Liver (tissue), 9 donors: ENCODE results near the gene HGFAC. TPM values are rescaled to one million over a fixed set of nuclear protein-coding genes. Genes with fewer than 3 reads are reported as not detected.

ENCODE experiments used
- DNase-seq: peaks from one replicate; pipeline ENCODE4 v3.0.0-alpha.2; 2017; ENCODE audit warnings: low spot score
- H3K27ac ChIP-seq, 2 donors: one replicate each; pipeline ENCODE4 v1.7.0; 2013; ENCODE audit warnings: inconsistent platforms in 2 of 2, low read length in 2 of 2, control low read depth in 1 of 2, low read depth in 1 of 2, mild to moderate bottlenecking in 1 of 2
- H3K27me3 ChIP-seq, 4 donors: one replicate each; pipeline versions ENCODE4 v1.6.1 to v1.7.0; 2013; ENCODE audit warnings: low read length in 3 of 4, inconsistent platforms in 1 of 4, mild to moderate bottlenecking in 1 of 4, moderate library complexity in 1 of 4; ENCODE audit not compliant: control insufficient read depth in 4 of 4, insufficient read depth in 4 of 4
- H3K36me3 ChIP-seq, 4 donors: one replicate each; pipeline versions ENCODE4 v1.6.1 to v1.7.0; 2013; ENCODE audit warnings: low read length in 3 of 4, mild to moderate bottlenecking in 3 of 4, low read depth in 1 of 4, moderate library complexity in 1 of 4; ENCODE audit not compliant: control insufficient read depth in 4 of 4, insufficient read depth in 3 of 4
- H3K4me1 ChIP-seq, 4 donors: one replicate each; pipeline versions ENCODE4 v1.6.1 to v1.7.0; 2013; ENCODE audit warnings: low read length in 3 of 4, mild to moderate bottlenecking in 3 of 4, moderate library complexity in 1 of 4; ENCODE audit not compliant: control insufficient read depth in 4 of 4, insufficient read depth in 4 of 4
- H3K4me3 ChIP-seq, 3 donors: one replicate each; pipeline versions ENCODE4 v1.6.1 to v1.7.0; 2013; ENCODE audit warnings: low read length in 3 of 3, control low read depth in 1 of 3, low read depth in 1 of 3, mild to moderate bottlenecking in 1 of 3
- H3K9ac ChIP-seq, 2 donors: one replicate each; pipeline ENCODE4 v1.7.0; 2013; ENCODE audit warnings: low read length in 2 of 2, mild to moderate bottlenecking in 2 of 2, moderate library complexity in 2 of 2, control low read depth in 1 of 2, low read depth in 1 of 2
- H3K9me3 ChIP-seq, 4 donors: one replicate each; pipeline versions ENCODE4 v1.6.1 to v1.7.0; 2013; ENCODE audit warnings: low read length in 3 of 4; ENCODE audit not compliant: control insufficient read depth in 4 of 4
- EGR1 ChIP-seq, 2 donors: IDR thresholded peaks; 2 replicates each; pipeline ENCODE4 v1.6.1; 2016 to 2018; ENCODE audit warnings: antibody characterized with exemption in 2 of 2, low read depth in 2 of 2
- FOXA1 ChIP-seq: IDR thresholded peaks from 2 replicates; pipeline ENCODE4 v1.6.1; 2016; ENCODE audit warnings: antibody characterized with exemption
- FOXA2 ChIP-seq: IDR thresholded peaks from 2 replicates; pipeline ENCODE4 v1.6.1; 2016; ENCODE audit warnings: antibody characterized with exemption
- GABPA ChIP-seq, 2 donors: IDR thresholded peaks in 1 of 2; conservative IDR thresholded peaks in 1 of 2; 2 replicates each; pipeline ENCODE4 v1.6.1; 2016; ENCODE audit warnings: antibody characterized with exemption in 2 of 2, mild to moderate bottlenecking in 1 of 2, moderate library complexity in 1 of 2
- HNF4A ChIP-seq, 2 donors: conservative IDR thresholded peaks; 2 replicates each; pipeline ENCODE4 v1.6.1; 2016; ENCODE audit warnings: antibody characterized with exemption in 2 of 2, mild to moderate bottlenecking in 2 of 2
- HNF4G ChIP-seq: IDR thresholded peaks from 2 replicates; pipeline ENCODE4 v1.6.1; 2016; ENCODE audit warnings: antibody characterized with exemption
- JUND ChIP-seq, 2 donors: IDR thresholded peaks; 2 replicates each; pipeline ENCODE4 v1.6.1; 2016; ENCODE audit warnings: antibody characterized with exemption in 2 of 2
- NR2F2 ChIP-seq: IDR thresholded peaks from 2 replicates; pipeline ENCODE4 v1.6.1; 2016; ENCODE audit warnings: antibody characterized with exemption
- RAD21 ChIP-seq, 2 donors: IDR thresholded peaks; 2 replicates each; pipeline ENCODE4 v1.6.1; 2016; ENCODE audit warnings: antibody characterized with exemption in 2 of 2, mild to moderate bottlenecking in 2 of 2
- RXRA ChIP-seq, 2 donors: IDR thresholded peaks; 2 replicates each; pipeline ENCODE4 v1.6.1; 2017 to 2018; ENCODE audit warnings: antibody characterized with exemption in 2 of 2, mild to moderate bottlenecking in 1 of 2
- SP1 ChIP-seq: IDR thresholded peaks from 2 replicates; pipeline ENCODE4 v1.6.1; 2018; ENCODE audit warnings: antibody characterized with exemption, mild to moderate bottlenecking
- TAF1 ChIP-seq: conservative IDR thresholded peaks from 2 replicates; pipeline ENCODE4 v1.6.1; 2016; ENCODE audit warnings: antibody characterized with exemption, mild to moderate bottlenecking
- YY1 ChIP-seq: IDR thresholded peaks from 2 replicates; pipeline ENCODE4 v1.6.1; 2016; ENCODE audit warnings: antibody characterized with exemption, mild to moderate bottlenecking
- WGBS: extraction: QIAGEN DNeasy Blood & Tissue Kit; methylation state at CpG from one replicate; pipeline ENCODE4 v1.1.7; 2013; 5-methylcytosine and 5-hydroxymethylcytosine counted together
- polyA plus RNA-seq, 2 donors: library from polyadenylated mRNA; stranded (reverse) in 1 of 2; unstranded in 1 of 2; fragments of 200-250 nt in 1 of 2; fragments of >200 nt in 1 of 2; fragmentation: Nextera tagmentation in 1 of 2; extraction: Ambion mirVana in 1 of 2; gene quantifications; one replicate each; pipeline versions ENCODE4 v1.2.1 to v1.2.3, GENCODE V29; 2013 to 2015
- total RNA-seq, 2 donors: library from RNA; depleted of rRNA; stranded (reverse); fragments of >200 nt; gene quantifications; one replicate each; pipeline ENCODE4 v1.2.3, GENCODE V29; 2014
- TF ChIP-seq, protein P1 (sequence below): IDR thresholded peaks from 2 replicates; pipeline ENCODE4 v1.6.1; 2016; ENCODE audit warnings: antibody characterized with exemption
- TF ChIP-seq, protein P2 (sequence below): IDR thresholded peaks from 2 replicates; pipeline ENCODE4 v1.6.1; 2016; ENCODE audit warnings: antibody characterized with exemption, mild to moderate bottlenecking
- TF ChIP-seq, protein P3 (sequence below): IDR thresholded peaks from 2 replicates; pipeline ENCODE4 v1.6.1; 2016; ENCODE audit warnings: antibody characterized with exemption
- donor health status: healthy.
- donor health status: healthy.
- donor health status: healthy.
- donor health status: healthy.
- donor health status: healthy.

The HGFAC gene
- total and polyA plus RNA-seq, 4 donors: 23.3 to 133 (median 82.7) TPM

DNA sequence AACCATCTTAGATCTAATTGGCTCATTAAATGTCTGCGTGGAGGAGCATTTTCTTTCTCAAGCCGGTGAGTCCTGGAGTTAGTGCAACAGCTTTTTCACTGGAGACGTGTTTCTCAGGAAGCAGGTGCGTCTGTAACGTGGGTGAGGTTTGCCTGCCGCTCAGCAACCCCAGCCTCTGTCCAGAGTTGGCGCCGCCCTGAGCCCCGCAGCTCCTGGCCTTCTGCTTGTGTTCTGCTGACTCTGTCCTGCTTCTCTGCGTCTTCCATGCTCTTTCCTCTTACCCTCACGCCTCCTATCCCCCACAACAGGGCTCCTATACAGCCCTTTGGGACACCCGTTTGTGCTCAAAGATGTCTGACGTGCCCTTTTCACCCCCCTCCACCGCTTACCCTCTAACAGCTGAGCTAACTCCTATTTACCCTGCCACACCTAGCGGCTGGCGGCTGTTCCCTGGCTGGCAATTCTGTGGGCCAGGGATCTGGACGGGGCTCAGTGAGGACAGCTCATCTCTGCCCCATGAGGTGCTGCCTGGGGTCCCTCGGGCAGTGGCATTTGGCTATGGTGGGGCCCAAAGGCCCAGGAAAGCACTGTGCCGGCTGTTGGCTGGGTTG lies 40.1 kb downstream of the HGFAC start:
- Histone ChIP-seq H3K27me3 (no peaks in the 10 kb centered on the region), H3K4me3 (no peak overlapping the region), H3K9ac (no peak overlapping the region), H3K27ac (no peak overlapping the region), H3K4me1 (peaks cover 0 to 8% (median 2%) of the 10 kb centered on the region in 4 donors), H3K36me3 (no peaks in the 10 kb centered on the region), H3K9me3 (no peaks in the 10 kb centered on the region)
- WGBS: 71% methylated on average over 19 of the region's 19 CpGs
- no peak for TF ChIP-seq YY1
- TF ChIP-seq JUND (IDR thresholded peaks at IDR 0.05): no peak
- no peak for TF ChIP-seq FOXA2
- no peak for TF ChIP-seq TAF1
- TF ChIP-seq NR2F2: no peak
- TF ChIP-seq, protein P1, sequence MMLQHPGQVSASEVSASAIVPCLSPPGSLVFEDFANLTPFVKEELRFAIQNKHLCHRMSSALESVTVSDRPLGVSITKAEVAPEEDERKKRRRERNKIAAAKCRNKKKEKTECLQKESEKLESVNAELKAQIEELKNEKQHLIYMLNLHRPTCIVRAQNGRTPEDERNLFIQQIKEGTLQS: no peak
- TF ChIP-seq RXRA (IDR thresholded peaks at IDR 0.05): no peak
- TF ChIP-seq, protein P2, sequence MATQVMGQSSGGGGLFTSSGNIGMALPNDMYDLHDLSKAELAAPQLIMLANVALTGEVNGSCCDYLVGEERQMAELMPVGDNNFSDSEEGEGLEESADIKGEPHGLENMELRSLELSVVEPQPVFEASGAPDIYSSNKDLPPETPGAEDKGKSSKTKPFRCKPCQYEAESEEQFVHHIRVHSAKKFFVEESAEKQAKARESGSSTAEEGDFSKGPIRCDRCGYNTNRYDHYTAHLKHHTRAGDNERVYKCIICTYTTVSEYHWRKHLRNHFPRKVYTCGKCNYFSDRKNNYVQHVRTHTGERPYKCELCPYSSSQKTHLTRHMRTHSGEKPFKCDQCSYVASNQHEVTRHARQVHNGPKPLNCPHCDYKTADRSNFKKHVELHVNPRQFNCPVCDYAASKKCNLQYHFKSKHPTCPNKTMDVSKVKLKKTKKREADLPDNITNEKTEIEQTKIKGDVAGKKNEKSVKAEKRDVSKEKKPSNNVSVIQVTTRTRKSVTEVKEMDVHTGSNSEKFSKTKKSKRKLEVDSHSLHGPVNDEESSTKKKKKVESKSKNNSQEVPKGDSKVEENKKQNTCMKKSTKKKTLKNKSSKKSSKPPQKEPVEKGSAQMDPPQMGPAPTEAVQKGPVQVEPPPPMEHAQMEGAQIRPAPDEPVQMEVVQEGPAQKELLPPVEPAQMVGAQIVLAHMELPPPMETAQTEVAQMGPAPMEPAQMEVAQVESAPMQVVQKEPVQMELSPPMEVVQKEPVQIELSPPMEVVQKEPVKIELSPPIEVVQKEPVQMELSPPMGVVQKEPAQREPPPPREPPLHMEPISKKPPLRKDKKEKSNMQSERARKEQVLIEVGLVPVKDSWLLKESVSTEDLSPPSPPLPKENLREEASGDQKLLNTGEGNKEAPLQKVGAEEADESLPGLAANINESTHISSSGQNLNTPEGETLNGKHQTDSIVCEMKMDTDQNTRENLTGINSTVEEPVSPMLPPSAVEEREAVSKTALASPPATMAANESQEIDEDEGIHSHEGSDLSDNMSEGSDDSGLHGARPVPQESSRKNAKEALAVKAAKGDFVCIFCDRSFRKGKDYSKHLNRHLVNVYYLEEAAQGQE: no peak
- no peak for TF ChIP-seq FOXA1
- TF ChIP-seq SP1: no peak
- TF ChIP-seq GABPA (IDR thresholded peaks at IDR 0.05 in 1 of 2, conservative IDR thresholded peaks at IDR 0.05 in 1 of 2): no peak
- no peak for TF ChIP-seq RAD21 (IDR thresholded peaks at IDR 0.05)
- DNase-seq: no peak

DNA sequence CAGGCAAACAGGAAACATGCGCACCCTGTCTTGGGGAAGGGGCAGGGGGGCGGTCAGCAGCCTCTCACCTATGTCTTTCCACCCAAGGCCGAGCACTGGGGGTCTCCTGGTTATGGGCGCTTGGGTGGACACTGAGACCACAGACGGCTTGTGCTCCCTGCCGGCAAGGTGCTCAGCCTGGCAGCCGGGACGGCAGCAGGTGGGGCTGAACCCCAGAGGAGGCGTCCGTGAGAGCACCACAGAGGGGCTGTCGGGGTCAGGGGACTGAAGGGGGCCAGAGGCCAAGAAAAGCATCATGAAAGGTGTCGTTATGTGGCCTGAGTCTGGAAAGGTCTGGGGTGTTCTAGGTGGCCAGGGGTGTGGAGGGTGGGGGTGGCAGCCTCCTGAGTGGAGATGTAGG lies 40.9 kb downstream of the HGFAC start:
- Histone ChIP-seq H3K27ac (no peak overlapping the region), H3K9me3 (no peaks in the 10 kb centered on the region), H3K4me3 (no peak overlapping the region), H3K27me3 (no peaks in the 10 kb centered on the region), H3K4me1 (peaks cover 0 to 3% (median 0%) of the 10 kb centered on the region in 4 donors), H3K36me3 (no peaks in the 10 kb centered on the region), H3K9ac (no peak overlapping the region)
- TF ChIP-seq, protein P3, sequence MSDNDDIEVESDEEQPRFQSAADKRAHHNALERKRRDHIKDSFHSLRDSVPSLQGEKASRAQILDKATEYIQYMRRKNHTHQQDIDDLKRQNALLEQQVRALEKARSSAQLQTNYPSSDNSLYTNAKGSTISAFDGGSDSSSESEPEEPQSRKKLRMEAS: no peak
- TF ChIP-seq HNF4G (no peak), RAD21 (IDR thresholded peaks at IDR 0.05) (no peak), EGR1 (IDR thresholded peaks at IDR 0.05; ENCODE audit: low read depth in 2 of 2) (no peak), HNF4A (conservative IDR thresholded peaks at IDR 0.05) (no peak), TAF1 (no peak)
- TF ChIP-seq, protein P2: no peak
- DNase-seq: no peak
- 85% methylated on average over 12 of the region's 12 CpGs for WGBS
